Right atrium auricular region (tissue), 2 donors: ENCODE data around the gene ANKRD33B. TPM values are rescaled to one million over a fixed set of nuclear protein-coding genes. Genes with fewer than 3 reads are reported as not detected.

Experiments
- DNase-seq: peaks from one replicate; pipeline ENCODE4 v3.0.0-alpha.2; 2019; ENCODE audit warnings: low spot score
- H3K27ac ChIP-seq, 2 donors: fragments of 200-600 bp; sonication (generic); 1 replicate in 1 of 2; 2 replicates in 1 of 2; pipeline ENCODE4 v1.5.1; 2016 to 2019
- H3K27me3 ChIP-seq, 2 donors: fragments of 200-600 bp; sonication (generic); one replicate each; pipeline versions ENCODE4 v1.5.1 to v1.6.0; 2017 to 2019
- H3K36me3 ChIP-seq: fragments of 200-600 bp; sonication (generic); one replicate; pipeline ENCODE4 v1.5.1; 2016
- H3K4me1 ChIP-seq, 2 donors: fragments of 200-600 bp; sonication (generic); one replicate each; pipeline versions ENCODE4 v1.5.1 to v1.6.0; 2017 to 2019
- H3K4me3 ChIP-seq, 2 donors: fragments of 200-600 bp; sonication (generic); 1 replicate in 1 of 2; 2 replicates in 1 of 2; pipeline ENCODE4 v1.5.1; 2017 to 2019; ENCODE audit warnings: mild to moderate bottlenecking in 1 of 2, moderate library complexity in 1 of 2
- H3K9me3 ChIP-seq, 2 donors: fragments of 200-600 bp; sonication (generic); one replicate each; pipeline ENCODE4 v1.5.1; 2019
- CTCF ChIP-seq, 2 donors: fragments of 200-600 bp; sonication (generic); IDR thresholded peaks; one replicate each; pipeline ENCODE4 v1.5.1; 2019; ENCODE audit warnings: antibody characterized with exemption in 2 of 2
- total RNA-seq, 2 donors: library from RNA; depleted of rRNA; stranded (reverse); fragments of >200 nt; gene quantifications; one replicate each; pipeline ENCODE4 v1.1.0, GENCODE V29; 2016

The ANKRD33B gene
- total RNA-seq, 2 donors from 2014 or later, result 1.2 to 4.7 TPM

- DNase-seq, result no peak
- peaks cover 0 to 16% of the 10 kb centered on the region in 2 donors for H3K4me1 ChIP-seq
- H3K27me3 ChIP-seq, result no peaks in the 10 kb centered on the region
- H3K36me3 ChIP-seq, result no peaks in the 10 kb centered on the region
- no peaks in the 10 kb centered on the region for H3K9me3 ChIP-seq
- no peak overlapping the region for H3K4me3 ChIP-seq
- no peak overlapping the region for H3K27ac ChIP-seq
- no peak for TF ChIP-seq CTCF (IDR thresholded peaks at IDR 0.05)
Observed at GRCh38 chr5:10551782-10552138, 12.1 kb upstream of the ANKRD33B start.

GRCh38 chr5:10552183-10553143, 11.4 kb upstream of the ANKRD33B start:
- Histone ChIP-seq H3K27me3 (no peaks in the 10 kb centered on the region), H3K9me3 (no peaks in the 10 kb centered on the region), H3K36me3 (no peaks in the 10 kb centered on the region), H3K27ac (no peak overlapping the region), H3K4me3 (no peak overlapping the region), H3K4me1 (peaks cover 0 to 16% of the 10 kb centered on the region in 2 donors)
- DNase-seq, result no peak
- no peak for TF ChIP-seq CTCF (IDR thresholded peaks at IDR 0.05)

- no peak for TF ChIP-seq CTCF (IDR thresholded peaks at IDR 0.05)
- DNase-seq, result no peak
Observed at GRCh38 chr5:10553476-10553875, 10.4 kb upstream of the ANKRD33B start.

GRCh38 chr5:10555277-10555684, 8.6 kb upstream of the ANKRD33B start:
- no peaks in the 10 kb centered on the region for H3K27me3 ChIP-seq

More at GRCh38 chr5:10553476-10553875, 10.4 kb upstream of the ANKRD33B start:
- Histone ChIP-seq H3K36me3 (no peaks in the 10 kb centered on the region), H3K9me3 (no peaks in the 10 kb centered on the region), H3K27ac (no peak overlapping the region), H3K27me3 (no peaks in the 10 kb centered on the region), H3K4me1 (peaks cover 0 to 16% of the 10 kb centered on the region in 2 donors), H3K4me3 (no peak overlapping the region)

GRCh38 chr5:10556289-10556807, 7.5 kb upstream of the ANKRD33B start:
- no peak overlapping the region for H3K4me3 ChIP-seq
- no peak for TF ChIP-seq CTCF (IDR thresholded peaks at IDR 0.05)
- H3K27ac ChIP-seq, result no peak overlapping the region
- peaks cover 0 to 9% of the 10 kb centered on the region in 2 donors for H3K4me1 ChIP-seq
- DNase-seq, result no peak
- H3K27me3 ChIP-seq, result no peaks in the 10 kb centered on the region
- no peaks in the 10 kb centered on the region for H3K36me3 ChIP-seq
- H3K9me3 ChIP-seq, result no peaks in the 10 kb centered on the region

More at GRCh38 chr5:10555277-10555684, 8.6 kb upstream of the ANKRD33B start:
- Histone ChIP-seq H3K36me3 (no peaks in the 10 kb centered on the region), H3K4me1 (peaks cover 0 to 16% of the 10 kb centered on the region in 2 donors), H3K27ac (no peak overlapping the region), H3K9me3 (no peaks in the 10 kb centered on the region), H3K4me3 (no peak overlapping the region)
- no peak for DNase-seq
- TF ChIP-seq CTCF (IDR thresholded peaks at IDR 0.05), result no peak
